ENCODE data around the gene PCDHB14. TPM values are rescaled to one million over a fixed set of nuclear protein-coding genes. Genes with fewer than 3 reads are reported as not detected.
A peak's percentile ranks its signal among the peaks of the same experiment; 100 is the strongest.
"Not testable (repeated sequence)": the region's sequence is repeated elsewhere in the genome, so short reads cannot be mapped to it uniquely, and the experiment has no call there.

PCDHB14 gene
- total RNA-seq, 1 experiment from 2014 or later: 0.07 TPM

GRCh38 chr5:141216035-141216434 is 7.1 kb upstream of the PCDHB14 start:
- POLR2A ChIA-PET (ENCODE audit: unreplicated experiment): not testable (repeated sequence)

GRCh38 chr5:141224844-141225243 is 1.7 kb downstream of the PCDHB14 start:
- CTCF ChIA-PET; H3K27ac ChIP-seq; H3K27me3 ChIP-seq (ENCODE audit: insufficient read depth, low read depth); H4K20me1 ChIP-seq (ENCODE audit: insufficient read depth); H3F3A ChIP-seq (ENCODE audit: insufficient read depth, low read depth); H3K4me2 ChIP-seq; H3K79me2 ChIP-seq (ENCODE audit: low read depth); H3K9me2 ChIP-seq (ENCODE audit: insufficient read depth); H3K4me3 ChIP-seq; H3K36me3 ChIP-seq (ENCODE audit: low read depth); DNase-seq; H3K9me3 ChIP-seq (ENCODE audit: insufficient read depth, low read depth); H3K4me1 ChIP-seq (replicated peaks; ENCODE audit: insufficient read depth); BruUV-seq (replicated peaks); POLR2A ChIA-PET (ENCODE audit: unreplicated experiment); H2AFZ ChIP-seq: not testable (repeated sequence)
- intact Hi-C loops (cut with micrococcal nuclease; ENCODE audit: unreplicated experiment): loop anchor here (5.0 kb wide), 1 partner anchor 187 kb away; the partner anchor contains the start of gene PCDHGA10

More at GRCh38 chr5:141216035-141216434, 7.1 kb upstream of the PCDHB14 start:
- BruUV-seq (replicated peaks); H2AFZ ChIP-seq; DNase-seq; intact Hi-C loops (cut with micrococcal nuclease; ENCODE audit: unreplicated experiment); H3K4me2 ChIP-seq; H3K27me3 ChIP-seq (ENCODE audit: insufficient read depth, low read depth); H3K9me3 ChIP-seq (ENCODE audit: insufficient read depth, low read depth); H3K4me1 ChIP-seq (replicated peaks; ENCODE audit: insufficient read depth); H3K4me3 ChIP-seq; H3F3A ChIP-seq (ENCODE audit: insufficient read depth, low read depth); H3K9me2 ChIP-seq (ENCODE audit: insufficient read depth); H3K79me2 ChIP-seq (ENCODE audit: low read depth); CTCF ChIA-PET; H3K36me3 ChIP-seq (ENCODE audit: low read depth); H4K20me1 ChIP-seq (ENCODE audit: insufficient read depth); H3K27ac ChIP-seq: not testable (repeated sequence)

GRCh38 chr5:141225421-141225820 is 2.3 kb downstream of the PCDHB14 start:
- H3K9me2 ChIP-seq (ENCODE audit: insufficient read depth); H4K20me1 ChIP-seq (ENCODE audit: insufficient read depth); H3K27ac ChIP-seq; DNase-seq; H3K4me3 ChIP-seq; H2AFZ ChIP-seq; H3K27me3 ChIP-seq (ENCODE audit: insufficient read depth, low read depth); CTCF ChIA-PET; intact Hi-C loops (cut with micrococcal nuclease; ENCODE audit: unreplicated experiment); H3K36me3 ChIP-seq (ENCODE audit: low read depth); BruUV-seq (replicated peaks); H3F3A ChIP-seq (ENCODE audit: insufficient read depth, low read depth); H3K4me1 ChIP-seq (replicated peaks; ENCODE audit: insufficient read depth); H3K9me3 ChIP-seq (ENCODE audit: insufficient read depth, low read depth); H3K4me2 ChIP-seq; POLR2A ChIA-PET (ENCODE audit: unreplicated experiment); H3K79me2 ChIP-seq (ENCODE audit: low read depth): not testable (repeated sequence)

GRCh38 chr5:141234109-141234667 is 11.0 kb downstream of the PCDHB14 start:
- TF ChIP-seq CTCF (conservative IDR thresholded peaks at IDR 0.05) (peak; percentile 44), EZH2 (IDR thresholded peaks at IDR 0.05; ENCODE audit: low read depth) (no peak)
- H3K4me3 ChIP-seq: no peak overlapping the region; the same call in 1 of the 2 replicates
- ChIA-PET CTCF (interaction anchor here (1.6 kb wide), 1 partner anchor 333 kb away, joined by 4 read pairs; no protein-coding TSS in a partner anchor), POLR2A (ENCODE audit: unreplicated experiment) (no interaction called here)
- no peaks in the 10 kb centered on the region; the same call in 1 of the 2 replicates for H3K9me3 ChIP-seq (ENCODE audit: insufficient read depth, low read depth)
- BruUV-seq (replicated peaks): no TSS peak
- no peak overlapping the region for H3K27ac ChIP-seq
- peak in 1 of 2 experiments; percentile 7 for DNase-seq
- no peaks in the 10 kb centered on the region for H3K4me1 ChIP-seq (replicated peaks; ENCODE audit: insufficient read depth)
- no peaks in the 10 kb centered on the region for H3K79me2 ChIP-seq (ENCODE audit: low read depth)
- H3K4me2 ChIP-seq: peak overlapping the region; percentile 1; the same call in 1 of the 2 replicates
- no peaks in the 10 kb centered on the region for H4K20me1 ChIP-seq (ENCODE audit: insufficient read depth)
- H3K27me3 ChIP-seq (ENCODE audit: insufficient read depth, low read depth): no peaks in the 10 kb centered on the region; the same call in 1 of the 2 replicates
- H3K9me2 ChIP-seq (ENCODE audit: insufficient read depth): no peaks in the 10 kb centered on the region
- no peaks in the 10 kb centered on the region for H3F3A ChIP-seq (ENCODE audit: insufficient read depth, low read depth)
- intact Hi-C loops (cut with micrococcal nuclease; ENCODE audit: unreplicated experiment): no loop called here
- no peaks in the 10 kb centered on the region for H3K36me3 ChIP-seq (ENCODE audit: low read depth)
- H2AFZ ChIP-seq: peak overlapping the region; percentile 66; the same call in 1 of the 2 replicates

GRCh38 chr5:141235922-141236321 is 12.8 kb downstream of the PCDHB14 start:
- H2AFZ ChIP-seq; CTCF ChIA-PET; DNase-seq; POLR2A ChIA-PET (ENCODE audit: unreplicated experiment); H3K27ac ChIP-seq; H3K9me3 ChIP-seq (ENCODE audit: insufficient read depth, low read depth); H3F3A ChIP-seq (ENCODE audit: insufficient read depth, low read depth); H3K4me3 ChIP-seq; H3K27me3 ChIP-seq (ENCODE audit: insufficient read depth, low read depth); H3K4me1 ChIP-seq (replicated peaks; ENCODE audit: insufficient read depth); intact Hi-C loops (cut with micrococcal nuclease; ENCODE audit: unreplicated experiment); H3K4me2 ChIP-seq; H4K20me1 ChIP-seq (ENCODE audit: insufficient read depth); BruUV-seq (replicated peaks); H3K9me2 ChIP-seq (ENCODE audit: insufficient read depth); H3K79me2 ChIP-seq (ENCODE audit: low read depth); H3K36me3 ChIP-seq (ENCODE audit: low read depth): not testable (repeated sequence)

All from PC-9 (cell line).